NB4 (cell line): Measurements from ENCODE around the gene SLC6A2.

Experiments
- CTCF ChIP-seq: IDR thresholded peaks from one replicate; pipeline ENCODE4 v1.5.1; 2012; ENCODE audit warnings: low read depth, low read length
- MYC ChIP-seq: IDR thresholded peaks from 2 replicates; pipeline ENCODE4 v1.6.1; 2011; ENCODE audit warnings: low read depth, low read length
- POLR2A ChIP-seq: IDR thresholded peaks from 2 replicates; pipeline ENCODE4 v1.6.1; 2011; ENCODE audit warnings: mild to moderate bottlenecking; ENCODE audit not compliant: insufficient read length; ENCODE audit errors: extremely low read depth

- TF ChIP-seq CTCF (no peak), POLR2A (no peak), MYC (no peak)
Measured at GRCh38 chr16:55746081-55746480, 90.3 kb downstream of the SLC6A2 start.
